GM12878 (cell line): ENCODE data around the gene HINT1. TPM values are rescaled to one million over a fixed set of nuclear protein-coding genes. Genes with fewer than 3 reads are reported as not detected.

ENCODE experiments used
- BACH1 ChIP-seq: fragments of 450-650 bp; IDR thresholded peaks from 2 replicates; pipeline ENCODE4 v1.6.1; 2017; ENCODE audit warnings: mild to moderate bottlenecking, borderline replicate concordance
- BHLHE40 ChIP-seq, 2 experiments: fragments of 450-650 bp in 1 of 2; IDR thresholded peaks; 2 replicates each; pipeline ENCODE4 v1.6.1; 2011 to 2017; ENCODE audit warnings: low read depth in 2 of 2, borderline replicate concordance in 1 of 2, improper control_type of control experiment in 1 of 2, low read length in 1 of 2, mild to moderate bottlenecking in 1 of 2
- BMI1 ChIP-seq: fragments of 450-650 bp; IDR thresholded peaks from 2 replicates; pipeline ENCODE4 v1.6.1; 2016; ENCODE audit warnings: mild to moderate bottlenecking, moderate library complexity, borderline replicate concordance
- CBFB ChIP-seq: IDR thresholded peaks from 2 replicates; pipeline ENCODE4 v1.6.1; 2016; ENCODE audit warnings: antibody characterized with exemption, low read depth
- CBX5 ChIP-seq: sonication (generic); IDR thresholded peaks from 2 replicates; pipeline ENCODE4 v1.6.1; 2016; ENCODE audit warnings: low read depth, moderate library complexity, mild to moderate bottlenecking, inconsistent platforms
- CHD2 ChIP-seq: IDR thresholded peaks from 2 replicates; pipeline ENCODE4 v1.6.1; 2011; ENCODE audit warnings: low read depth, low read length, improper control_type of control experiment, borderline replicate concordance
- EED ChIP-seq: sonication (generic); IDR thresholded peaks from 2 replicates; pipeline ENCODE4 v1.6.1; 2016; ENCODE audit warnings: antibody characterized with exemption, low read depth
- HCFC1 ChIP-seq: fragments of 150-350 bp; IDR thresholded peaks from 2 replicates; pipeline ENCODE4 v1.6.1; 2014; ENCODE audit warnings: low read length
- HDAC6 ChIP-seq: fragments of 200-600 bp; sonication (generic); IDR thresholded peaks from one replicate; pipeline ENCODE4 v1.8.0; 2017; ENCODE audit warnings: antibody characterized with exemption; ENCODE audit not compliant: unreplicated experiment
- IKZF1 ChIP-seq: fragments of 450-650 bp; conservative IDR thresholded peaks from 2 replicates; pipeline ENCODE4 v1.6.1; 2017; ENCODE audit warnings: antibody characterized with exemption, mild to moderate bottlenecking
- IKZF2 ChIP-seq, 2 experiments: fragments of 450-650 bp; IDR thresholded peaks; 2 replicates each; pipeline ENCODE4 v1.6.1; 2017; ENCODE audit warnings: mild to moderate bottlenecking in 2 of 2, moderate library complexity in 2 of 2
- JUNB ChIP-seq: IDR thresholded peaks from 2 replicates; pipeline ENCODE4 v1.6.1; 2016; ENCODE audit warnings: antibody characterized with exemption, mild to moderate bottlenecking
- LARP7 ChIP-seq: fragments of 450-650 bp; IDR thresholded peaks from 2 replicates; pipeline ENCODE4 v1.6.1; 2017; ENCODE audit warnings: mild to moderate bottlenecking
- MTA2 ChIP-seq: fragments of 450-650 bp; IDR thresholded peaks from 2 replicates; pipeline ENCODE4 v1.6.1; 2016; ENCODE audit warnings: low read depth, mild to moderate bottlenecking, moderate library complexity
- NFIC ChIP-seq: IDR thresholded peaks from 2 replicates; pipeline ENCODE4 v1.6.1; 2012; ENCODE audit warnings: low read depth, mild to moderate bottlenecking, inconsistent platforms, low read length, moderate library complexity
- NFXL1 ChIP-seq: fragments of 450-650 bp; IDR thresholded peaks from 2 replicates; pipeline ENCODE4 v1.6.1; 2017; ENCODE audit warnings: antibody characterized with exemption, mild to moderate bottlenecking, borderline replicate concordance
- NRF1 ChIP-seq: conservative IDR thresholded peaks from 2 replicates; pipeline ENCODE4 v1.6.1; 2011; ENCODE audit warnings: mild to moderate bottlenecking, low read depth, low read length, improper control_type of control experiment
- POLR2A ChIP-seq: IDR thresholded peaks from 2 replicates; pipeline ENCODE4 v1.6.1; 2011; ENCODE audit warnings: low read depth, mild to moderate bottlenecking, low read length
- POLR2AphosphoS5 ChIP-seq: IDR thresholded peaks from 2 replicates; pipeline ENCODE4 v1.6.1; 2011; ENCODE audit warnings: mild to moderate bottlenecking, low read length, inconsistent platforms
- POU2F2 ChIP-seq: IDR thresholded peaks from 3 replicates; pipeline ENCODE4 v1.6.1; 2011; ENCODE audit warnings: low read depth, mild to moderate bottlenecking, low read length, borderline replicate concordance
- RAD21 ChIP-seq: IDR thresholded peaks from 2 replicates; pipeline ENCODE4 v1.6.1; 2011; ENCODE audit warnings: mild to moderate bottlenecking, low read depth, low read length, moderate library complexity; ENCODE audit not compliant: insufficient read depth
- RB1 ChIP-seq: fragments of 450-650 bp; formaldehyde crosslinking; IDR thresholded peaks from 2 replicates; pipeline ENCODE4 v1.6.1; 2017; ENCODE audit warnings: mild to moderate bottlenecking, borderline replicate concordance
- RUNX3 ChIP-seq: IDR thresholded peaks from 2 replicates; pipeline ENCODE4 v1.6.1; 2012; ENCODE audit warnings: low read length, inconsistent platforms
- SIN3A ChIP-seq: IDR thresholded peaks from 2 replicates; pipeline ENCODE4 v1.6.1; 2012; ENCODE audit warnings: low read depth, low read length, improper control_type of control experiment
- SMARCA5 ChIP-seq: fragments of 450-650 bp; IDR thresholded peaks from 2 replicates; pipeline ENCODE4 v1.6.1; 2017; ENCODE audit warnings: mild to moderate bottlenecking
- SMC3 ChIP-seq: IDR thresholded peaks from 2 replicates; pipeline ENCODE4 v1.6.1; 2011; ENCODE audit warnings: low read length, improper control_type of control experiment, borderline replicate concordance
- SPI1 ChIP-seq: IDR thresholded peaks from 2 replicates; pipeline ENCODE4 v1.6.1; 2011; ENCODE audit warnings: low read depth, mild to moderate bottlenecking, low read length, moderate library complexity, borderline replicate concordance; ENCODE audit not compliant: insufficient read depth
- TAF1 ChIP-seq: IDR thresholded peaks from 2 replicates; pipeline ENCODE4 v1.6.1; 2011; ENCODE audit warnings: mild to moderate bottlenecking, low read depth, low read length, borderline replicate concordance
- TCF12 ChIP-seq: IDR thresholded peaks from 2 replicates; pipeline ENCODE4 v1.6.1; 2011; ENCODE audit warnings: low read depth, mild to moderate bottlenecking, low read length
- TCF3 ChIP-seq: IDR thresholded peaks from 2 replicates; pipeline ENCODE4 v1.6.1; 2012; ENCODE audit warnings: low read depth, mild to moderate bottlenecking, low read length, borderline replicate concordance; ENCODE audit not compliant: insufficient read depth
- YBX1 ChIP-seq: fragments of 450-650 bp; IDR thresholded peaks from 2 replicates; pipeline ENCODE4 v1.6.1; 2016; ENCODE audit warnings: antibody characterized with exemption
- ZNF24 ChIP-seq: fragments of 450-650 bp; IDR thresholded peaks from 2 replicates; pipeline ENCODE4 v1.6.1; 2017; ENCODE audit warnings: antibody characterized with exemption, mild to moderate bottlenecking
- ZNF622 ChIP-seq: fragments of 450-650 bp; IDR thresholded peaks from 2 replicates; pipeline ENCODE4 v1.6.1; 2017; ENCODE audit warnings: mild to moderate bottlenecking, inconsistent platforms
- polyA plus RNA-seq, 11 experiments: library from polyadenylated mRNA; depleted of rRNA in 4 of 11; unstranded in 6 of 11; stranded (reverse) in 5 of 11; fragments of >200 nt; fragmentation: Nextera tagmentation in 4 of 11; fragmentation: Illumina TruSeq in 1 of 11; extraction: Ambion mirVana in 4 of 11; extraction: Trizol in 1 of 11; gene quantifications; 1 replicate in 1 of 11; 2 replicates in 10 of 11; pipeline versions ENCODE4 v1.2.1 to v1.2.3, GENCODE V29; 2011 to 2016; ENCODE audit warnings: inconsistent platforms in 2 of 11, missing spikeins in 2 of 11, low read depth in 1 of 11
- total RNA-seq, 4 experiments: library from RNA; depleted of rRNA in 3 of 4; stranded (reverse); fragments of >200 nt in 3 of 4; fragmentation: Illumina TruSeq in 1 of 4; extraction: Trizol in 1 of 4; gene quantifications; 2 replicates each; pipeline versions ENCODE4 v1.2.1 to v1.2.3, GENCODE V29; 2013 to 2021
- TF ChIP-seq, protein P1 (sequence below): fragments of 450-650 bp; IDR thresholded peaks from 2 replicates; pipeline ENCODE4 v1.6.1; 2014; ENCODE audit warnings: mild to moderate bottlenecking

Gene HINT1
- total and polyA plus RNA-seq, 10 of the 15 experiments (the other 5 are each of a cell fraction or from before 2014, with no cell fraction given), result 253 to 997 (median 562) TPM

DNA sequence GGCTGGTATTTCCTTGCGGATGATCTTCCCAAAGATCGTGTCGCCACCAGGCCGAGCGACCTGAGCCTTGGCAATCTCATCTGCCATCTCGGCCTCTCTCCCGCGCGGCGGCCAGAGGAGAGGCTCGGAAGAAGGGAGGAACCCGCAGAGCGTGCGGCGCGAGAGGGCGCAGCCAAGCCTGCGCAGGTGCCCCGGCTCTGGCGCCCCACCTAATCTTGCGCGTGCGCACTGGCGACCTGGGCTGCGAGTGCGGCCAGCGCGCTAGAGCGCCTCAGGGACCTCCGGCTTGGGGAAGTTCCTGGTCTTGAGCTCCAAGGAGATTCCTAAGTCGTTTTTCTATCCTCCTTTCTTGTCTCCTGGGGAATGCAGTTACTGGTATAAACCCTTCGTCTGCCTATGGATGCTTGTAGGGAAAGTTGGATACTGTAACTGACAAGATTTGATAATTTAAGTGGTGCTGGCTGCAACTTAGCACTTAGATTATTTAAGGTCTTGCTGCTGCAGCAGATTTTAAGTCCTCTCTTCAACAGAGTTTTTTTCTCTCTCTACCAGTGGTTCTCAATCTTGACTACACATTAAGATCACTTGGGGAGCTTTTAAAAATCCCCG lies at the start of gene HINT1 (continued):
- TF ChIP-seq SPI1 (0 out of 2 replicates have a peak, but pooled peaks have one; percentile 46), EED (0 out of 2 replicates have a peak, but pooled peaks have one; percentile 12), CBFB (peak; percentile 39; the same call in 1 of the 2 replicates), BACH1 (peak; percentile 29; the same call in 1 of the 2 replicates), NRF1 (peak; percentile 99), RUNX3 (no peak; the same call in 1 of the 2 replicates), POLR2AphosphoS5 (peak; percentile 85), TCF12 (peak; percentile 64; the same call in 1 of the 2 replicates), HDAC6 (no peak), SIN3A (no peak), HCFC1 (peak; percentile 21; the same call in 1 of the 2 replicates), SMARCA5 (no peak), JUNB (no peak), SMC3 (0 out of 2 replicates have a peak, but pooled peaks have one; percentile 40), IKZF1 (peak; percentile 100), CHD2 (no peak), LARP7 (no peak), ZNF622 (no peak), MTA2 (0 out of 2 replicates have a peak, but pooled peaks have one; percentile 12), NFXL1 (no peak), POLR2A (peak; percentile 85), IKZF2 (IDR thresholded peaks at IDR 0.05) (0 out of 4 replicates have a peak, but pooled peaks have one; percentile 31 to 38), TCF3 (0 out of 2 replicates have a peak, but pooled peaks have one; percentile 40), BHLHE40 (IDR thresholded peaks at IDR 0.05; ENCODE audit: borderline replicate concordance in 1 of 2, low read depth in 2 of 2, low read length in 1 of 2) (peak; percentile 74 to 84), POU2F2 (peak; percentile 55; the same call in 1 of the 3 replicates), YBX1 (no peak), RAD21 (peak; percentile 38; the same call in 1 of the 2 replicates), CBX5 (no peak), RB1 (peak; percentile 53; the same call in 1 of the 2 replicates), ZNF24 (no peak), TAF1 (peak; percentile 66; the same call in 1 of the 2 replicates), NFIC (no peak), BMI1 (no peak)
- TF ChIP-seq, protein P1, sequence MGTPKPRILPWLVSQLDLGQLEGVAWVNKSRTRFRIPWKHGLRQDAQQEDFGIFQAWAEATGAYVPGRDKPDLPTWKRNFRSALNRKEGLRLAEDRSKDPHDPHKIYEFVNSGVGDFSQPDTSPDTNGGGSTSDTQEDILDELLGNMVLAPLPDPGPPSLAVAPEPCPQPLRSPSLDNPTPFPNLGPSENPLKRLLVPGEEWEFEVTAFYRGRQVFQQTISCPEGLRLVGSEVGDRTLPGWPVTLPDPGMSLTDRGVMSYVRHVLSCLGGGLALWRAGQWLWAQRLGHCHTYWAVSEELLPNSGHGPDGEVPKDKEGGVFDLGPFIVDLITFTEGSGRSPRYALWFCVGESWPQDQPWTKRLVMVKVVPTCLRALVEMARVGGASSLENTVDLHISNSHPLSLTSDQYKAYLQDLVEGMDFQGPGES, result no peak
